Fibroblast of mammary gland (primary cell): Measurements from ENCODE around the gene GFI1B.

Source experiments
- DNase-seq: peaks from one replicate; pipeline ENCODE4 v3.0.0-alpha.2; 2010; ENCODE audit warnings: low read depth
- H3K4me3 ChIP-seq: 2 replicates; pipeline ENCODE4 v1.5.1; 2011; ENCODE audit warnings: low read depth, mild to moderate bottlenecking, low read length, moderate library complexity; ENCODE audit not compliant: control insufficient read depth
- CTCF ChIP-seq: conservative IDR thresholded peaks from 2 replicates; pipeline ENCODE4 v1.5.1; 2011; ENCODE audit warnings: low read depth, low read length, inconsistent platforms; ENCODE audit not compliant: control insufficient read depth, insufficient read depth

Gene GFI1B

GRCh38 chr9:133004091-133004998 is 25.9 kb downstream of the GFI1B start:
- H3K4me3 ChIP-seq = no peak overlapping the region
- DNase-seq = no peak
- no peak for TF ChIP-seq CTCF

GRCh38 chr9:133004999-133005760 is 26.7 kb downstream of the GFI1B start:
- TF ChIP-seq CTCF = no peak
- no peak overlapping the region for H3K4me3 ChIP-seq
- no peak for DNase-seq

- no peak for TF ChIP-seq CTCF
- DNase-seq = no peak
Observed at GRCh38 chr9:133005957-133006356, 27.5 kb downstream of the GFI1B start.

GRCh38 chr9:133006731-133007352 is 28.3 kb downstream of the GFI1B start:
- H3K4me3 ChIP-seq = no peak overlapping the region
- no peak for DNase-seq
- TF ChIP-seq CTCF = no peak

More at GRCh38 chr9:133005957-133006356, 27.5 kb downstream of the GFI1B start:
- H3K4me3 ChIP-seq = no peak overlapping the region

GRCh38 chr9:133008406-133008805 is 29.9 kb downstream of the GFI1B start:
- TF ChIP-seq CTCF = no peak
- H3K4me3 ChIP-seq = no peak overlapping the region
- DNase-seq = no peak

GRCh38 chr9:133008824-133009223 is 30.3 kb downstream of the GFI1B start:
- no peak for DNase-seq
- H3K4me3 ChIP-seq = no peak overlapping the region
- no peak for TF ChIP-seq CTCF
